ENCODE results near the gene GALR3.

The GALR3 gene

GRCh38 chr22:37823134-37823985 lies at the start of gene GALR3:
TSS of gene GALR3 (plus strand) at chr22:37823382. CDS start at chr22:37823407, 25 bp downstream.
- Mint-ChIP-seq H3K4me1 (ENCODE audit: low read depth) (peaks cover 11% of the 10 kb centered on the region), H3K27me3 (peaks cover 53% of the 10 kb centered on the region), H3K36me3 (ENCODE audit: low read depth) (peaks cover 3% of the 10 kb centered on the region), H3K4me3 (peak within 1 kb of the TSS; percentile 59), H3K9me3 (no peaks in the 10 kb centered on the region), H3K27ac (no peak within 1 kb of the TSS)
- DNase-seq: no peak

GRCh38 chr22:37774728-37775127 lies 48.5 kb upstream of the GALR3 start:
- no peaks in the 10 kb centered on the region for H3K4me1 Mint-ChIP-seq (ENCODE audit: low read depth)

GRCh38 chr22:37775785-37776638 lies 47.2 kb upstream of the GALR3 start:
- Mint-ChIP-seq H3K27ac (peak overlapping the region; percentile 47), H3K9me3 (no peaks in the 10 kb centered on the region), H3K27me3 (no peaks in the 10 kb centered on the region), H3K4me1 (ENCODE audit: low read depth) (no peaks in the 10 kb centered on the region), H3K4me3 (no peak overlapping the region), H3K36me3 (ENCODE audit: low read depth) (peaks cover 28% of the 10 kb centered on the region)
- no peak for DNase-seq

More at GRCh38 chr22:37774728-37775127, 48.5 kb upstream of the GALR3 start:
- Mint-ChIP-seq H3K9me3 (no peaks in the 10 kb centered on the region), H3K36me3 (ENCODE audit: low read depth) (peaks cover 30% of the 10 kb centered on the region), H3K27me3 (no peaks in the 10 kb centered on the region), H3K27ac (no peak overlapping the region), H3K4me3 (no peak overlapping the region)
- DNase-seq: no peak

DNA sequence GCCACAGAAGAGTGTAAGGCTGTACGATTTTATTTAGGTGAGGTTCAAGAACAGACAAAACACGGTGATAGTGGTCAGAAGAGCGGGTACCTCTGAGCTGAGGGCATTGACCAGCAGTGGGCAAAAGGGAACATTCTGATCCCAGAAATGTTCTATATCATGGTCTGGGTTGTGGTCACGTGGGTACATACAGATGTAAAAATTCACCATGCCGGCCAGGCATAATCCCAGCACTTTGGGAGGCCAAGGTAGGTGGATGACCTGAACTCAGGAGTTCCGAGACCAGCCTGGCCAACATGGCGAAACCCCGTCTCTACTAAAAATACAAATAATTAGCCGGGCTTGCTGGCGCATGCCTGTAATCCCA lies 46.6 kb upstream of the GALR3 start:
- no peaks in the 10 kb centered on the region for H3K9me3 Mint-ChIP-seq
- H3K36me3 Mint-ChIP-seq (ENCODE audit: low read depth): peaks cover 26% of the 10 kb centered on the region
- H3K27me3 Mint-ChIP-seq: no peaks in the 10 kb centered on the region
- no peak overlapping the region for H3K27ac Mint-ChIP-seq
- no peak for DNase-seq
- no peak overlapping the region for H3K4me3 Mint-ChIP-seq
- no peaks in the 10 kb centered on the region for H3K4me1 Mint-ChIP-seq (ENCODE audit: low read depth)

- H3K4me3 Mint-ChIP-seq: no peak overlapping the region
- H3K27me3 Mint-ChIP-seq: no peaks in the 10 kb centered on the region
- no peaks in the 10 kb centered on the region for H3K9me3 Mint-ChIP-seq
- peaks cover 20% of the 10 kb centered on the region for H3K36me3 Mint-ChIP-seq (ENCODE audit: low read depth)
- H3K4me1 Mint-ChIP-seq (ENCODE audit: low read depth): no peaks in the 10 kb centered on the region
- no peak for DNase-seq
- H3K27ac Mint-ChIP-seq: no peak overlapping the region
Observed at GRCh38 chr22:37777122-37777687, 46.0 kb upstream of the GALR3 start.

DNA sequence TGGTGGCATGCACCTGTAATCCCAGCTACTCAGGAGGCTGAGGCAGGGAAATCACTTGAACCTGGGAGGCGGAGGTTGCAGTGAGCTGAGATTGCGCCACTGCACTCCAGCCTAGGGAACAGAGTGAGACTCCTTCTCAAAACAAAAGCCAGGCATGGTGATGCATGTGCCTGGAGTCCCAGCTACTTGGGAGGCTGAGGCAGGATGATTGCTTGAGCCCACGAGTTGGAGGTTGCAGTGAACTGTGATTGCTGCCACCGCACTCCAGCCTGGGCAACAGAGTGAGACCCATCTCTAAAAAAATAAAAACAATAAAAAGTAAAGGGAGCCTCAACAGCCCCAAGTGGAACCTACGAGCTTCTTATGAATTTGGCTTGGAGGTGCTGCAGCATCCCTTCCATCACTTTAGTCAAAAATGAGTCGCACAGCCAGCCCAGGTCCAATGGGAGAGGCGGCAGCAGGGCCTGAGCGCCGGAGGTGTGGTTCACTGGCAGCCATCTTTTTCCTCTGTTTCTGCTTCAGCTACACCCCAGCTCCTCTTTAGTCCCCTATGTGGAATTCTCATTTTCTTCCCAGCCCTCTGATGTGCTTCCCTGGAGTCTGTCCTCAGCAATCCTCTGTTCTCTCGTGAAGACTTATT lies 44.7 kb upstream of the GALR3 start:
- no peak for DNase-seq
- Mint-ChIP-seq H3K36me3 (ENCODE audit: low read depth) (peaks cover 8% of the 10 kb centered on the region), H3K4me3 (no peak overlapping the region), H3K4me1 (ENCODE audit: low read depth) (no peaks in the 10 kb centered on the region), H3K27me3 (no peaks in the 10 kb centered on the region), H3K27ac (no peak overlapping the region), H3K9me3 (no peaks in the 10 kb centered on the region)

DNA sequence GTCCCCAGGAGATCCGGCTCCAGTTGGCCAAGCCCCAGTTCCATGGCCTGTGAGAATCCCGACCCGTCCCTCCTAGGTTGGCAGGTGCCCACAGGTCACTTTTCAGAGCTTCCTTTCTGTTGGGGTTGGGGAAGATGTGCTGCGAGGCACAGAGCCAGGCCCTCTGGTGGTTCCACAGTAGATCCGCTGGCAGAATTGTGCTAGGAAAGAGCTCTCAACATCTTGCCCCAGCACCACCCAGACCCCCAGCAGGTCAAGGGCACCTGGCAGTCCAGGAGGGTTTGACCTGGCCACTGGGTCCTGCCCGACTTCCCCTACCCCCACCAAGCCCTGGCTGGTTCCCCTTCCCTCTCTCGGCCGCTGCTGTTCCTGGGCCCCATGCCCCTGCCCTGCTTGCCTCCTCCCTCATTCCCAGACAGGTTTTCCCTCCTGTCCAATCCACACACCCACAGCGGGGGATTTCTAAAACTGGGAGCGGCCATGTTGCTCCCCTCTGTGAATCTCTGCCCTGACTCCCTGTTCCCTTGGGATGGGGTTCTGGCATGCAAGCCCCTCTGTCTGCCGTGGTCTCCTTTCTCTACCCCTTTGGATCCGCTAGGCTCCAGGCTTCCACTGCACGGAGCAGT lies 41.6 kb upstream of the GALR3 start:
- no peak overlapping the region for H3K4me3 Mint-ChIP-seq
- H3K36me3 Mint-ChIP-seq (ENCODE audit: low read depth): no peaks in the 10 kb centered on the region
- H3K9me3 Mint-ChIP-seq: no peaks in the 10 kb centered on the region
- no peak for DNase-seq
- peaks cover 2% of the 10 kb centered on the region for H3K27me3 Mint-ChIP-seq
- H3K4me1 Mint-ChIP-seq (ENCODE audit: low read depth): no peaks in the 10 kb centered on the region
- H3K27ac Mint-ChIP-seq: no peak overlapping the region

DNA sequence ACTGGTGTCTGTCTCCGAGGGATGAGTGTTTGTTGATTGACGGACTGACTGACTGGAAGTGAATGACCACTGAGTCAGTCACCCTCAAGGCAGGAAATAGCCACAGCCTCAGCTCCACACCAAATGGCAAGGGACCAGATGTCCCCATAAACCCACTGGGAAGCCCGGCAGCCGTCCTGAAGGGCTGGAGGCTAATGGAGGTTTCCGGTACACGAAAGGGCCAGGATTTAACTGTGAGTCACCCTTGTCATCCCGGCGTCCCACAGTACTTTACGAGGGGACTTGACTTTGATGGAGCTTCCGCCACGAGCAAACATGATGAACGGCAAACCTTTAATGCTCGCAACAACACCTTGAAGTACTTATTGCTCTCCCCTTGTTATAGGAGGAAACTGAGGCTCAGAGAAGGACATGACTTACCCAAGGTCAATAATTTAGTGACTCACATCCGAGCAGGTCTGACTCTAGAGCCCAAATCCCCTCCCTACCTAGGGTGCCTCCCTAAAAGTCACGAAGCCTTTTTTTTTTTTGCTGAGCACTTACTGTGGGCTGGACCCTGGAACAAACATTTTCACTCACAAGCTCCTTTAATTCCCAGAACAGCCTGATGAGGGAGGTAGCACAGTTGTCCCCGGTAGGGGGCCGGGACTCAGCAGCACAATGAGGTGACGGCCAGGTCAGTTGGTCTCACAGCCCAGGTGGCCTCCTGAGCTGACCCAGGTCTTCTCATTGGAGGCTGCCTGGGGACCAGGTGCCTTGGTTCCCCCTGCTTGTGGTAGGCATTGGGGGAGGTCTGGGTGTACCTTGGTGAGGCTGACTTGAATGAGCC lies 40.6 kb upstream of the GALR3 start:
- no peaks in the 10 kb centered on the region for H3K9me3 Mint-ChIP-seq
- H3K27ac Mint-ChIP-seq: no peak overlapping the region
- H3K4me1 Mint-ChIP-seq (ENCODE audit: low read depth): no peaks in the 10 kb centered on the region
- no peak for DNase-seq
- H3K4me3 Mint-ChIP-seq: no peak overlapping the region
- H3K27me3 Mint-ChIP-seq: peaks cover 2% of the 10 kb centered on the region
- no peaks in the 10 kb centered on the region for H3K36me3 Mint-ChIP-seq (ENCODE audit: low read depth)

- no peak overlapping the region for H3K4me3 Mint-ChIP-seq
- H3K4me1 Mint-ChIP-seq (ENCODE audit: low read depth): no peaks in the 10 kb centered on the region
- no peaks in the 10 kb centered on the region for H3K36me3 Mint-ChIP-seq (ENCODE audit: low read depth)
- no peaks in the 10 kb centered on the region for H3K9me3 Mint-ChIP-seq
- DNase-seq: no peak
- peaks cover 2% of the 10 kb centered on the region for H3K27me3 Mint-ChIP-seq
- no peak overlapping the region for H3K27ac Mint-ChIP-seq
Observed at GRCh38 chr22:37784829-37785495, 38.2 kb upstream of the GALR3 start.

DNA sequence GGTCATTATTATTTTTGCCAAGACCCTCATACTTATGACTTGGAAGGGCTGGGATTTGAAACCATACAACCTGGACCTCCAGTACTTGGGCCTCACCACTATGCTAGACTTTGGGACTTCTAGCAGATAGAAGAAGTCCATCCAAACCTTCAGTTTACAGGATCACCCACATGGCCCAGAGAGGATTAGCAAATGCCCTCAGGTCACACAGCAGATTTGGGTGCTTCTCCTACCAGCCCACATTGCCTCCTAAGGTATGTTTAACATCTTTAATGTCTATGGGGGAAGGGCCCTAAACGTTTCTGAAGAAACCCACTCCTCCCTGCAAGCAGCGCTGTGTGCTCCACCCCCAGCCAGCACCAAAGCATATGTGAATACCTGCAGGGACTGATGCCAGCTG lies 32.9 kb upstream of the GALR3 start:
- Mint-ChIP-seq H3K9me3 (no peaks in the 10 kb centered on the region), H3K27me3 (peaks cover 2% of the 10 kb centered on the region), H3K4me1 (ENCODE audit: low read depth) (no peaks in the 10 kb centered on the region), H3K27ac (no peak overlapping the region), H3K4me3 (no peak overlapping the region), H3K36me3 (ENCODE audit: low read depth) (no peaks in the 10 kb centered on the region)
- no peak for DNase-seq

GRCh38 chr22:37792494-37792893 lies 30.7 kb upstream of the GALR3 start:
- no peak for DNase-seq
- Mint-ChIP-seq H3K4me1 (ENCODE audit: low read depth) (no peaks in the 10 kb centered on the region), H3K27ac (no peak overlapping the region), H3K4me3 (no peak overlapping the region), H3K36me3 (ENCODE audit: low read depth) (no peaks in the 10 kb centered on the region), H3K9me3 (no peaks in the 10 kb centered on the region), H3K27me3 (no peaks in the 10 kb centered on the region)

GRCh38 chr22:37794376-37794775 lies 28.8 kb upstream of the GALR3 start:
- H3K27ac Mint-ChIP-seq: no peak overlapping the region
- no peaks in the 10 kb centered on the region for H3K27me3 Mint-ChIP-seq
- H3K9me3 Mint-ChIP-seq: no peaks in the 10 kb centered on the region
- no peaks in the 10 kb centered on the region for H3K36me3 Mint-ChIP-seq (ENCODE audit: low read depth)
- no peak for DNase-seq
- no peak overlapping the region for H3K4me3 Mint-ChIP-seq
- H3K4me1 Mint-ChIP-seq (ENCODE audit: low read depth): no peaks in the 10 kb centered on the region

- no peak for DNase-seq
- no peaks in the 10 kb centered on the region for H3K36me3 Mint-ChIP-seq (ENCODE audit: low read depth)
- peaks cover 3% of the 10 kb centered on the region for H3K27me3 Mint-ChIP-seq
- H3K27ac Mint-ChIP-seq: no peak overlapping the region
- no peak overlapping the region for H3K4me3 Mint-ChIP-seq
- no peaks in the 10 kb centered on the region for H3K9me3 Mint-ChIP-seq
- no peaks in the 10 kb centered on the region for H3K4me1 Mint-ChIP-seq (ENCODE audit: low read depth)
Observed at GRCh38 chr22:37796079-37796478, 27.1 kb upstream of the GALR3 start.

All from activated T-cell treated with anti-CD3 and anti-CD28 coated beads, Interleukin-2, amount 50 U/mL, for 24 hours (primary cell).